Breast epithelium (tissue), 4 donors: ENCODE data around the gene GTF2IRD1. TPM values are rescaled to one million over a fixed set of nuclear protein-coding genes. Genes with fewer than 3 reads are reported as not detected.

Experiments
- DNase-seq, 2 donors: peaks; one replicate each; pipeline ENCODE4 v3.0.0-alpha.2; 2019; ENCODE audit warnings: low spot score in 2 of 2
- H3K27ac ChIP-seq, 2 donors: fragments of 200-600 bp; sonication (generic) in 1 of 2; one replicate each; pipeline ENCODE4 v1.5.1; 2016 to 2019; ENCODE audit warnings: mild to moderate bottlenecking in 1 of 2
- H3K27me3 ChIP-seq, 2 donors: fragments of 200-600 bp; sonication (generic) in 1 of 2; one replicate each; pipeline versions ENCODE4 v1.5.1 to v1.6.0; 2017 to 2019; ENCODE audit warnings: control low read depth in 1 of 2, mild to moderate bottlenecking in 1 of 2
- H3K36me3 ChIP-seq: fragments of 200-600 bp; one replicate; pipeline ENCODE4 v1.5.1; 2019
- H3K4me1 ChIP-seq, 2 donors: fragments of 200-600 bp; sonication (generic); one replicate each; pipeline ENCODE4 v1.5.1; 2016 to 2019; ENCODE audit warnings: control low read depth in 1 of 2
- H3K4me3 ChIP-seq, 3 donors: fragments of 200-600 bp; sonication (generic); 1 replicate in 2 of 3; 2 replicates in 1 of 3; pipeline ENCODE4 v1.5.1; 2016 to 2019; ENCODE audit warnings: mild to moderate bottlenecking in 3 of 3, moderate library complexity in 2 of 3
- H3K9me3 ChIP-seq, 2 donors: fragments of 200-600 bp; sonication (generic) in 1 of 2; one replicate each; pipeline ENCODE4 v1.5.1; 2016 to 2019; ENCODE audit warnings: control low read depth in 1 of 2
- CTCF ChIP-seq, 3 donors: fragments of 450-650 bp; IDR thresholded peaks; one replicate each; pipeline ENCODE4 v1.5.1; 2016 to 2017; ENCODE audit warnings: antibody characterized with exemption in 3 of 3, mild to moderate bottlenecking in 3 of 3, moderate library complexity in 3 of 3
- POLR2A ChIP-seq: fragments of 450-650 bp; IDR thresholded peaks from one replicate; pipeline ENCODE4 v1.6.1; 2016; ENCODE audit warnings: antibody characterized with exemption, mild to moderate bottlenecking, moderate library complexity
- POLR2AphosphoS5 ChIP-seq, 3 donors: sonication (generic); formaldehyde crosslinking; IDR thresholded peaks; one replicate each; pipeline ENCODE4 v1.6.1; 2017; ENCODE audit warnings: antibody characterized with exemption in 3 of 3
- intact Hi-C: fragments of 100-400 bp; cut with DNase I; formaldehyde crosslinking; loops from one replicate; pipeline ENCODE4 v1.15.1; 2023; ENCODE audit warnings: low total_unique reads
- total RNA-seq, 3 donors: library from RNA; depleted of rRNA; stranded (reverse); fragments of >200 nt; gene quantifications; one replicate each; pipeline ENCODE4 v1.1.0, GENCODE V29; 2016

GTF2IRD1 gene
- total RNA-seq, 3 donors from 2014 or later, result 11.0 to 18.7 (median 12.5) TPM

- H3K4me3 ChIP-seq, result no peak overlapping the region
- intact Hi-C loops, result no loop called here
These were observed 57.6 kb downstream of the GTF2IRD1 start for GRCh38 chr7:74511345-74511744.

DNA sequence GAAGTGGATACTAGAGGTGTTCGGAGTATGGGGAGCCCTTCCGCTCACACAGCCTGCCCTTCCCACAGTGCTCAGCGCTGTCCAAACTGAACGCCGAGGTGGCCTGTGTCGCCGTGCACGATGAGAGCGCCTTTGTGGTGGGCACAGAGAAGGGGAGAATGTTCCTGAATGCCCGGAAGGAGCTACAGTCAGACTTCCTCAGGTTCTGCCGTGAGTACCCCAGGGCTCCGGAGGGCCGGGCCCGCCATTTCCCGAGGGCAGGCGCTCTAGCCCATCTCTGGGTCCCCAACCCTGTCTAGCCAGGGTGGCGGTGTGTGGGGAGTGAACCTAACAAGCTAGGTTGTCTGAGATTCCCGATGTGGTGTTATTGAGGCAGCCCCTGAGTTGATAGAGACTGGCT is 59.1 kb downstream of the GTF2IRD1 start:
- intact Hi-C loops, result no loop called here
- no peak overlapping the region for H3K27ac ChIP-seq
- H3K4me3 ChIP-seq, result no peak overlapping the region

More at GRCh38 chr7:74511345-74511744, 57.6 kb downstream of the GTF2IRD1 start:
- Histone ChIP-seq H3K27me3 (no peaks in the 10 kb centered on the region), H3K4me1 (no peaks in the 10 kb centered on the region), H3K27ac (no peak overlapping the region), H3K36me3 (no peaks in the 10 kb centered on the region), H3K9me3 (no peaks in the 10 kb centered on the region)
- DNase-seq, result no peak
- TF ChIP-seq POLR2A, result no peak
- TF ChIP-seq CTCF (IDR thresholded peaks at IDR 0.05), result no peak
- TF ChIP-seq POLR2AphosphoS5 (IDR thresholded peaks at IDR 0.05), result no peak

DNA sequence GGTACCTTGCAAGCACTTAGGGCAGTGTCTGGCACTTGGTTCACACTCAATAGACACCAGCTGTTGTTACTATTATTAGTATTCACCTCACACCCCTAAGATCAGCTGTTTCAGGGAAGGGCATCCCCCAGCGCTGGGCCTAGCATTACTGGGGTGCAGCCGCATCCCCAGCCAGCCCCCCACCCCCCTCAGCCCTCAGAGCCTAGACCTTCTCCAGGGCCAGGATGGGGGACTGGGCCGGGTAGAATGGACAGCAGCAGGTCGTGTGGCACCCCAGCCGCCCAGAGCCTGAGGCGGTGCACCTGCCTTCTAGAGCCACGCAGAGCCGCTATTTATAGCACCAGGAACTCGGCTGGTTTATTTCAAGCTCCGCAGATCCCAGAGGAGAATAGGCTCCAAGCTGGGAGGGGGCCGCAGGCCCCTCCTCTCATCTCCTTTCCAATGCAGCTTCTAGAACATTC is 60.5 kb downstream of the GTF2IRD1 start:
- H3K9me3 ChIP-seq, result no peaks in the 10 kb centered on the region
- intact Hi-C loops, result no loop called here
- DNase-seq, result no peak

More for the DNA sequence above, 59.1 kb downstream of the GTF2IRD1 start:
- no peak for DNase-seq
- Histone ChIP-seq H3K4me1 (no peaks in the 10 kb centered on the region), H3K9me3 (no peaks in the 10 kb centered on the region), H3K27me3 (no peaks in the 10 kb centered on the region), H3K36me3 (no peaks in the 10 kb centered on the region)
- no peak for TF ChIP-seq POLR2AphosphoS5 (IDR thresholded peaks at IDR 0.05)

GRCh38 chr7:74515276-74515675 is 61.6 kb downstream of the GTF2IRD1 start:
- Histone ChIP-seq H3K27ac (no peak overlapping the region), H3K27me3 (no peaks in the 10 kb centered on the region), H3K36me3 (no peaks in the 10 kb centered on the region), H3K4me1 (no peaks in the 10 kb centered on the region), H3K9me3 (no peaks in the 10 kb centered on the region), H3K4me3 (no peak overlapping the region)
- no peak for TF ChIP-seq POLR2A
- TF ChIP-seq POLR2AphosphoS5 (IDR thresholded peaks at IDR 0.05), result no peak
- TF ChIP-seq CTCF (IDR thresholded peaks at IDR 0.05), result no peak
- DNase-seq, result no peak
- intact Hi-C loops, result no loop called here

More for the DNA sequence above, 60.5 kb downstream of the GTF2IRD1 start:
- TF ChIP-seq CTCF (IDR thresholded peaks at IDR 0.05), result no peak
- no peak for TF ChIP-seq POLR2A
- no peak for TF ChIP-seq POLR2AphosphoS5 (IDR thresholded peaks at IDR 0.05)
- H3K27me3 ChIP-seq, result no peaks in the 10 kb centered on the region
- no peak overlapping the region for H3K4me3 ChIP-seq
- H3K27ac ChIP-seq, result no peak overlapping the region
- no peaks in the 10 kb centered on the region for H3K36me3 ChIP-seq
- H3K4me1 ChIP-seq, result no peaks in the 10 kb centered on the region

GRCh38 chr7:74516214-74516613 is 62.5 kb downstream of the GTF2IRD1 start:
- Histone ChIP-seq H3K4me3 (no peak overlapping the region), H3K27me3 (no peaks in the 10 kb centered on the region), H3K36me3 (no peaks in the 10 kb centered on the region), H3K27ac (no peak overlapping the region), H3K9me3 (peaks cover 0 to under 1% of the 10 kb centered on the region in 2 donors), H3K4me1 (no peaks in the 10 kb centered on the region)
- intact Hi-C loops, result no loop called here
- TF ChIP-seq POLR2A (no peak), POLR2AphosphoS5 (IDR thresholded peaks at IDR 0.05) (no peak), CTCF (IDR thresholded peaks at IDR 0.05) (no peak)
- DNase-seq, result no peak

- Histone ChIP-seq H3K9me3 (peaks cover 0 to 8% of the 10 kb centered on the region in 2 donors), H3K27me3 (no peaks in the 10 kb centered on the region), H3K4me3 (no peak overlapping the region), H3K4me1 (no peaks in the 10 kb centered on the region), H3K27ac (no peak overlapping the region), H3K36me3 (no peaks in the 10 kb centered on the region)
- intact Hi-C loops, result no loop called here
- DNase-seq, result no peak
- TF ChIP-seq CTCF (IDR thresholded peaks at IDR 0.05) (no peak), POLR2AphosphoS5 (IDR thresholded peaks at IDR 0.05) (no peak), POLR2A (no peak)
These were observed 64.3 kb downstream of the GTF2IRD1 start for GRCh38 chr7:74518041-74518440.
